Measurements from ENCODE around the gene CMC4.

- TF ChIP-seq CTCF (IDR thresholded peaks at IDR 0.05) (no peak), POLR2A (IDR thresholded peaks at IDR 0.05) (no peak)
Observed at GRCh38 chrX:155028877-155029291, 42.1 kb downstream of the CMC4 start.

All from testis (tissue), 2 donors.